Tibial nerve (tissue), 4 donors: Measurements from ENCODE around the gene ERF. TPM values are rescaled to one million over a fixed set of nuclear protein-coding genes. Genes with fewer than 3 reads are reported as not detected.

ENCODE experiments used
- DNase-seq, 2 donors: peaks; one replicate each; pipeline ENCODE4 v3.0.0-alpha.2; 2019; ENCODE audit warnings: low spot score in 2 of 2
- H3K27ac ChIP-seq, 4 donors: fragments of 200-600 bp; sonication (generic) in 3 of 4; one replicate each; pipeline ENCODE4 v1.5.1; 2017 to 2019; ENCODE audit warnings: mild to moderate bottlenecking in 1 of 4
- H3K27me3 ChIP-seq, 2 donors: fragments of 200-600 bp; sonication (generic) in 1 of 2; one replicate each; pipeline versions ENCODE4 v1.5.1 to v1.6.0; 2017 to 2019
- H3K36me3 ChIP-seq, 3 donors: fragments of 200-600 bp; sonication (generic); one replicate each; pipeline ENCODE4 v1.5.1; 2018 to 2019
- H3K4me1 ChIP-seq, 4 donors: fragments of 200-600 bp; sonication (generic) in 3 of 4; one replicate each; pipeline ENCODE4 v1.5.1; 2017 to 2019
- H3K4me3 ChIP-seq, 4 donors: fragments of 200-600 bp; sonication (generic) in 3 of 4; one replicate each; pipeline ENCODE4 v1.5.1; 2017 to 2019; ENCODE audit warnings: mild to moderate bottlenecking in 1 of 4, moderate library complexity in 1 of 4
- H3K9me3 ChIP-seq, 4 donors: fragments of 200-600 bp; sonication (generic) in 3 of 4; one replicate each; pipeline ENCODE4 v1.5.1; 2017 to 2019
- CTCF ChIP-seq, 5 experiments: fragments of 200-600 bp in 3 of 5; fragments of 450-650 bp in 2 of 5; sonication (generic) in 3 of 5; IDR thresholded peaks; one replicate each; pipeline ENCODE4 v1.5.1; 2016 to 2019; ENCODE audit warnings: antibody characterized with exemption in 5 of 5, mild to moderate bottlenecking in 3 of 5, moderate library complexity in 2 of 5
- EP300 ChIP-seq, 2 donors: sonication (generic); formaldehyde crosslinking; IDR thresholded peaks; one replicate each; pipeline ENCODE4 v1.6.1; 2017; ENCODE audit warnings: antibody characterized with exemption in 2 of 2, mild to moderate bottlenecking in 1 of 2
- POLR2A ChIP-seq, 2 donors: fragments of 450-650 bp; IDR thresholded peaks; one replicate each; pipeline ENCODE4 v1.6.1; 2017; ENCODE audit warnings: antibody characterized with exemption in 2 of 2, mild to moderate bottlenecking in 2 of 2, moderate library complexity in 2 of 2
- WGBS, 2 donors: methylation state at CpG; one replicate each; pipeline ENCODE4 v1.1.5; 2018; 5-methylcytosine and 5-hydroxymethylcytosine counted together
- total RNA-seq, 4 donors: library from RNA; depleted of rRNA; stranded (reverse); fragments of >200 nt; gene quantifications; one replicate each; pipeline ENCODE4 v1.1.0, GENCODE V29; 2016

Gene ERF
- total RNA-seq, 4 donors from 2014 or later: 30.4 to 42.6 (median 35.1) TPM

- no peaks in the 10 kb centered on the region for H3K27me3 ChIP-seq
- H3K36me3 ChIP-seq: peaks cover 0 to 34% (median 0%) of the 10 kb centered on the region in 3 donors
- H3K4me1 ChIP-seq: peaks cover 0 to 90% (median 64%) of the 10 kb centered on the region in 4 donors
- TF ChIP-seq POLR2A (IDR thresholded peaks at IDR 0.05) (no peak), EP300 (IDR thresholded peaks at IDR 0.05) (peak in 1 of 2 donors; percentile 3)
- no peak overlapping the region for H3K4me3 ChIP-seq
- no peak for DNase-seq
- H3K27ac ChIP-seq: peak overlapping the region; percentile 33 to 100 (median 100)
- 71 to 77% methylated on average over 34 to 37 of the region's 41 CpGs for WGBS, 2 donors
- no peaks in the 10 kb centered on the region for H3K9me3 ChIP-seq
Measured at GRCh38 chr19:42248270-42249148, 6.4 kb downstream of the ERF start.

- Histone ChIP-seq H3K27me3 (no peaks in the 10 kb centered on the region), H3K36me3 (peaks cover 0 to 34% (median 0%) of the 10 kb centered on the region in 3 donors), H3K9me3 (no peaks in the 10 kb centered on the region), H3K4me1 (peaks cover 0 to 90% (median 64%) of the 10 kb centered on the region in 4 donors), H3K27ac (peak overlapping the region in 3 of 4 donors; percentile 100), H3K4me3 (no peak overlapping the region)
- TF ChIP-seq POLR2A (IDR thresholded peaks at IDR 0.05) (no peak), EP300 (IDR thresholded peaks at IDR 0.05) (no peak), CTCF (IDR thresholded peaks at IDR 0.05) (no peak)
- 74 to 76% methylated on average over 5 to 6 of the region's 6 CpGs for WGBS, 2 donors
- DNase-seq: no peak
Measured at GRCh38 chr19:42247640-42248199, 7.2 kb downstream of the ERF start.

DNA sequence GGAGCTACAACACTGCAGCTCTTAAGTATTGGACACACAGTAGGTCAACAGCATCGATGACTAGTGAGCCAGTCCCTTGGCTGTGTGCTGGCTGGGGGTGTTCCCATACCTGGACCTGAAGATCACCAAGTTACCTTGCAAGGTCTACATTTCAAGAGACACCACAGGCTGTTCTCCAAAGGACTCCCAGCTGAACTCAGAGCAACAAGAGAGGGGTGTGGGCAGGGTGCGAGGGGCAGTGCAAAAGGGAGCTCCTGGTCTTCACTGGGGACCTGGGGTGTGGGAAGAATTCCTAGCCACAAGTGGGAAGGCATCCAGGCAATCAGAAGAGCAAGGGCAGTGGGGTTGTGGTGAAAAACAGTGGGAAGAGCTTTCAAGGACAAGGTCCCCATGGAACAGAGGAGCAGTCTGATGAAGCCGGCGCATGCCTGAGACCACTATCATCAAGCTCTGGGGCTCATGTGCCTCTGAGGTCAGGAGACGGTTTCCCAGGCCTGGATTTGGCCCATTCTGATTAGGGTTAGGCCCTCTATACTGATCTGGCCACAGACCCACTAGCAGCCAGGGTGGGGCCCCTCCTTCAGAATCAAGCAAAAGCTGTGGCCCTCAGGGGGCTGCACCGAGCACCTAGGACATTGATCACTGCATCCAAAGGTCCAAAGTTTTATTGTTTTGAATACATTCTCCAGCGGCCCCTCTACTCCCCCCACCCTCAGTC, 7.8 kb downstream of the ERF start:
- Histone ChIP-seq H3K36me3 (peaks cover 0 to 34% (median 0%) of the 10 kb centered on the region in 3 donors), H3K9me3 (no peaks in the 10 kb centered on the region), H3K4me1 (peaks cover 0 to 84% (median 58%) of the 10 kb centered on the region in 4 donors), H3K4me3 (no peak overlapping the region), H3K27ac (peak overlapping the region; percentile 2 to 100 (median 100)), H3K27me3 (no peaks in the 10 kb centered on the region)
- TF ChIP-seq POLR2A (IDR thresholded peaks at IDR 0.05) (no peak), CTCF (IDR thresholded peaks at IDR 0.05) (no peak), EP300 (IDR thresholded peaks at IDR 0.05) (no peak)
- no peak for DNase-seq
- WGBS, 2 donors: 37 to 48% methylated on average over 7 of the region's 7 CpGs

GRCh38 chr19:42246143-42246921, 8.6 kb downstream of the ERF start:
- 8 to 17% methylated on average over 10 of the region's 10 CpGs for WGBS, 2 donors
- peaks cover 0 to 34% (median 0%) of the 10 kb centered on the region in 3 donors for H3K36me3 ChIP-seq
- H3K4me3 ChIP-seq: no peak overlapping the region
- TF ChIP-seq CTCF (IDR thresholded peaks at IDR 0.05) (peak; percentile 41 to 83 (median 67)), POLR2A (IDR thresholded peaks at IDR 0.05) (no peak), EP300 (IDR thresholded peaks at IDR 0.05) (peak in 1 of 2 donors; percentile 66)
- no peaks in the 10 kb centered on the region for H3K9me3 ChIP-seq
- peaks cover 0 to 81% (median 55%) of the 10 kb centered on the region in 4 donors for H3K4me1 ChIP-seq
- H3K27me3 ChIP-seq: no peaks in the 10 kb centered on the region
- DNase-seq: peak; percentile 50 to 63
- peak overlapping the region; percentile 2 to 100 (median 100) for H3K27ac ChIP-seq

GRCh38 chr19:42245231-42245630, 9.7 kb downstream of the ERF start:
- Histone ChIP-seq H3K27me3 (no peaks in the 10 kb centered on the region), H3K9me3 (no peaks in the 10 kb centered on the region), H3K36me3 (peaks cover 0 to 33% (median 0%) of the 10 kb centered on the region in 3 donors), H3K4me1 (peaks cover 0 to 81% (median 54%) of the 10 kb centered on the region in 4 donors), H3K27ac (peak overlapping the region in 3 of 4 donors; percentile 79 to 100 (median 100)), H3K4me3 (peak overlapping the region in 2 of 4 donors; percentile 26 to 46)
- 67 to 69% methylated on average over 10 of the region's 10 CpGs for WGBS, 2 donors
- TF ChIP-seq POLR2A (IDR thresholded peaks at IDR 0.05) (no peak), EP300 (IDR thresholded peaks at IDR 0.05) (no peak), CTCF (IDR thresholded peaks at IDR 0.05) (no peak)
- DNase-seq: no peak
